AG04449 (cell line): Measurements from ENCODE around the gene VPS45.
"Not testable (repeated sequence)": the region's sequence is repeated elsewhere in the genome, so short reads cannot be mapped to it uniquely, and the experiment has no call there.

ENCODE experiments used
- CTCF ChIA-PET: fragments of 350-600 bp; formaldehyde crosslinking; extraction: SDS; loops from one replicate; lab custom pipeline; 2021; ENCODE audit warnings: antibody characterized with exemption; lab: Yijun Ruan, JAX
- POLR2A ChIA-PET: fragments of 400-600, 350-600 bp; formaldehyde crosslinking; extraction: SDS; loops from one replicate; lab custom pipeline; 2020; ENCODE audit warnings: antibody characterized with exemption, inconsistent platforms; lab: Yijun Ruan, JAX
- DNase-seq: peaks from one replicate; pipeline ENCODE4 v3.0.0-alpha.2; 2010; ENCODE audit warnings: low read depth, low spot score
- H3K4me3 ChIP-seq: 2 replicates; pipeline ENCODE4 v1.5.1; 2011; ENCODE audit warnings: low read depth, mild to moderate bottlenecking, control low read depth, low read length
- TF ChIP-seq, protein P1 (sequence below): IDR thresholded peaks from one replicate; pipeline ENCODE4 v1.5.1; 2011; ENCODE audit warnings: mild to moderate bottlenecking, moderate library complexity, low read length, control low read depth, inconsistent platforms; ENCODE audit not compliant: insufficient read depth; ENCODE audit errors: missing control alignments

Gene VPS45

DNA sequence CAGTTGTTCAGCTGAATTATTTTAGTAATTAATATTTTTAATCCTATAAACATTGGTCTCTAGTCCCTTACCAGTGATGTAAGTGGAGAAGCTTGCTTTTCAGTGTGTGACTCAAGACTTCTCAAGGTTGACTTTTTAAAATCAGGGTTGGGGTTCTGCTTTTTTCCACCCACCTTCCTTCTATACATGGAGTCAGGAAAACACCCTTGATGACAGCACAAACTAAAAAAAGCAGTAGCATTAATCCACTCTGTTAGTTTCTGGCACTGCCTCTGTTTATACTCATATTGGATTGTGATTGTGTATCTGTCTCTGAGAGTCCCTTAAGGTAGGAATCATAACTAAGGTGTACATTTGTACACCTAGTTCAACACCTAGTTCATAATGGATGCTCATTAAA is 73.9 kb downstream of the VPS45 start:
- CTCF ChIA-PET, result interaction anchor here (0.8 to 1.6 kb wide), 5 partner anchors 10 to 68 kb away, joined by 3 to 6 read pairs (median 4); no protein-coding TSS in a partner anchor
- DNase-seq, result no peak
- TF ChIP-seq, protein P1, sequence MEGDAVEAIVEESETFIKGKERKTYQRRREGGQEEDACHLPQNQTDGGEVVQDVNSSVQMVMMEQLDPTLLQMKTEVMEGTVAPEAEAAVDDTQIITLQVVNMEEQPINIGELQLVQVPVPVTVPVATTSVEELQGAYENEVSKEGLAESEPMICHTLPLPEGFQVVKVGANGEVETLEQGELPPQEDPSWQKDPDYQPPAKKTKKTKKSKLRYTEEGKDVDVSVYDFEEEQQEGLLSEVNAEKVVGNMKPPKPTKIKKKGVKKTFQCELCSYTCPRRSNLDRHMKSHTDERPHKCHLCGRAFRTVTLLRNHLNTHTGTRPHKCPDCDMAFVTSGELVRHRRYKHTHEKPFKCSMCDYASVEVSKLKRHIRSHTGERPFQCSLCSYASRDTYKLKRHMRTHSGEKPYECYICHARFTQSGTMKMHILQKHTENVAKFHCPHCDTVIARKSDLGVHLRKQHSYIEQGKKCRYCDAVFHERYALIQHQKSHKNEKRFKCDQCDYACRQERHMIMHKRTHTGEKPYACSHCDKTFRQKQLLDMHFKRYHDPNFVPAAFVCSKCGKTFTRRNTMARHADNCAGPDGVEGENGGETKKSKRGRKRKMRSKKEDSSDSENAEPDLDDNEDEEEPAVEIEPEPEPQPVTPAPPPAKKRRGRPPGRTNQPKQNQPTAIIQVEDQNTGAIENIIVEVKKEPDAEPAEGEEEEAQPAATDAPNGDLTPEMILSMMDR, result no peak
- POLR2A ChIA-PET, result interaction anchor here (0.6 kb wide), 1 partner anchor 73 kb away, joined by 3 read pairs; no protein-coding TSS in a partner anchor
- no peak overlapping the region for H3K4me3 ChIP-seq

DNA sequence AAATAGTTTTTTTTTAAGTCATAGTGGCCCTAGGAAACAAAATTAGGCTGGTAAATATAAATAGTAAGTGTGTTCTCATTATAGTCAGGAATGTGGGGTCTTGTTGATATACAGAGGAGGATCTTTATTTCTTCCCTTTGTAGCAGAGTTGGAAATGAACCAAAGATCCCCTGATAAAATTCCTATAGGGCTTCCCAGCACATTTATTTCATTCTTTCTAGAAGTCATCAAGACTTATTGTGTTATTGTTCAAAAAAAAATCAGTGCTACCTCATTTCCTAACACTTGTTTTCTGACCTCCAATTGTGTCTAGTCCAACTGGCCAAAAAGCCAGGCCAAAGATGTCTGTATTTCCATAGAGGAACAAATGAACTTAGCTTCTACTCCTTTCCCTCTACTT is 74.5 kb downstream of the VPS45 start:
- ChIA-PET POLR2A (no interaction called here), CTCF (interaction anchor here (0.8 to 1.6 kb wide), 3 partner anchors 23 to 46 kb away, joined by 3 to 6 read pairs (median 3); no protein-coding TSS in a partner anchor)
- no peak overlapping the region for H3K4me3 ChIP-seq
- no peak for DNase-seq
- TF ChIP-seq, protein P1, result no peak

DNA sequence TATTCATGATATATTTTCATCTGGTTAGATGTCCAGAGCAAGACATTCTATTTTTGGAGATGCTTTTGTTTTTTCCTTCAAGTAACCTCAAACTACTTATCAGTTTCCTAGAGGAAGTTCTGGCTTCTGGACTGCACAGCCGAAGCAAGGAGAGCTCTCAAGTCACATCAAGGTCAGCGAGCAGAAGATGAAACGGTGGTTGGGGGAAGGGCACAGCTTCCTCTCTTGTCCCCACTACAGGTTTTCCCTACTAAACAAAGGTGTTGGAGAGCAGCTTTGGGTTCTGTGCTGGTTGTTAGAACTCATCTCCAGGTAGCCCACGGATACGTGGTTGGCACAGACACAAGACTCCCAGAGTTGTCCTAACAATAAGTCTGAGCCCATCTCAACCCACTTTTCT is 77.0 kb downstream of the VPS45 start:
- CTCF ChIA-PET, result interaction anchor here (1.0 to 1.5 kb wide), 4 partner anchors 13 to 81 kb away, joined by 3 read pairs; no protein-coding TSS in a partner anchor
- TF ChIP-seq, protein P1, result no peak
- no peak for DNase-seq
- H3K4me3 ChIP-seq, result no peak overlapping the region
- POLR2A ChIA-PET, result no interaction called here

DNA sequence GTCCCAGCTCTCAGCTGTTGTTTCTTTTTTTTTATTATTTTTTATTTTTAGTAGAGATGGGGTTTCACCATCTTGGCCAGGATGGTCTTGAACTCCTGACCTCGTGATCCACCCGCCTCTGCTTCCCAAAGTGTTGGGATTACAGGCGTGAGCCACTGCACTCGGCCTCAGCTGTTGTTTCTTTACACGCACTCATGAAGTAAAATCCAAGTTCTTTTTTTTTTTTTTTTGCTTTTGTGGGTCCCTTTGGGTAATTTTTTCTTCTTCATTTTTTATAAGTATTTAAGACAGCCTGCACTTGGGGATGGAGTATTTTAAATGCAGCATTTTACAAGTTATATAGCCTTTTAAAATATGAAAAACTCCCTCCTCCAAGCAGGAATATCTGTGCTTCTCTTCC is 78.4 kb downstream of the VPS45 start:
- CTCF ChIA-PET, result interaction anchor here (1.2 to 1.5 kb wide), 2 partner anchors 15 to 23 kb away, joined by 3 read pairs; no protein-coding TSS in a partner anchor
- DNase-seq, POLR2A ChIA-PET, H3K4me3 ChIP-seq: not testable (repeated sequence)

DNA sequence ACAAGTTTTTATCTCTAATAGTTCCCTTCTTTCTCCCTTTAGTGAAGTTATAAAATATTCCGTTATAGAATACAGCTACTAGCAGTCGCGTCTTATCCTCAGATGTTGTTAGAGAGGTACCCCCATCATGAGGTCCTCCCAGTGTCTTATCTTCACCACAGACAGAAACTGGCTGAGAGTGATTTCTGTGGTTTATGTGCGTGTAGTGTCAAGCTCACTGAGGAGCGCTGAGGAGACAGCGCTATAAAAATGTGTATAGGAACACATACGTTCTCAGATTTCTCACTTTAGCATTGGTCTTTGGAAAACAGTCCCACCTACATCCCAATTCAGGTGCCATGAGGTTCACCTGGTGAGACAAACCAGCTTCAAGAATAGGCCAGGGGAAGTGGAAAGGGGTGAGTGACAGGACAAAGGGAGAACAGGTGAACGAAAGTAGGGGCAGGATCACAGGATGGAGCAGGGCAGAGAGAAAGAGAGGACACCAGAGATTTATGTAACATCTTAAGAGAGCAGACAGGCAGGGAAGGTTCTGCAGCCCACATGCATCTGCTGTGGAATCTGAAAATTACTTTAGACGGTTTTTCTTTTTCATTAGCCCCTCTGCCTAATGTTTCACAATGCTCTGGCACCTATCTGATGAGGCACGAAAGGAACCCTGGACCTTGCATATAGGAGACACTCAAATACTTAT is 79.4 kb downstream of the VPS45 start:
- no peak for DNase-seq
- H3K4me3 ChIP-seq, result no peak overlapping the region
- ChIA-PET POLR2A (no interaction called here), CTCF (interaction anchor here (0.8 to 1.0 kb wide), 2 partner anchors 23 to 185 kb away, joined by 3 read pairs; no protein-coding TSS in a partner anchor)
- TF ChIP-seq, protein P1, result no peak

DNA sequence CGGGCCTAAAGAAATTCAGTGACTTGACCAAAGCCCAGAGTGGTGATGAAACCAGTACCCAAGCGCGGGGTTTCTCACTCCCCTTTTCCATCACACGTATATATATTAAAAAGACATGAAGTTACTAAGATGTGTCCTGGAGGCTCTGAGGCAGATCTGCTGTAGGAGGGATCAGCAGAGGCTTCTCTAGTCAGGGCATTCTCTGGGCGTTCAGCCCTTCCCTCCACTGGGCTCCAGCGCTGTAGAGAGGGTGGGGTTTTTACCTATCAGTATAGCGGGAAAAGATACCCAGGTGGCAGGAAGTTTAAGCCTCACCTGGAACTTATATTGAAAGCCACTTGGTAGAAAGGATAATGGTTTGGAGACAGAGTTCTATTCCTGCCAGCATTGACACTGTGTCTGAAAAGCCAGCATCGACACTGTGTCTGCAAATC is 81.3 kb downstream of the VPS45 start:
- ChIA-PET CTCF (interaction anchor here (1.0 to 3.5 kb wide), 7 partner anchors 10 to 84 kb away, joined by 3 to 14 read pairs (median 3); no protein-coding TSS in a partner anchor), POLR2A (interaction anchor here (0.7 to 6.0 kb wide), 5 partner anchors 10 to 81 kb away, joined by 3 to 64 read pairs (median 4); partner anchors contain the start of gene VPS45)
- H3K4me3 ChIP-seq, result peak overlapping the region; percentile 77
- no peak for DNase-seq
- TF ChIP-seq, protein P1, result no peak
